Measurements from ENCODE around the gene WNT7B.

DNA sequence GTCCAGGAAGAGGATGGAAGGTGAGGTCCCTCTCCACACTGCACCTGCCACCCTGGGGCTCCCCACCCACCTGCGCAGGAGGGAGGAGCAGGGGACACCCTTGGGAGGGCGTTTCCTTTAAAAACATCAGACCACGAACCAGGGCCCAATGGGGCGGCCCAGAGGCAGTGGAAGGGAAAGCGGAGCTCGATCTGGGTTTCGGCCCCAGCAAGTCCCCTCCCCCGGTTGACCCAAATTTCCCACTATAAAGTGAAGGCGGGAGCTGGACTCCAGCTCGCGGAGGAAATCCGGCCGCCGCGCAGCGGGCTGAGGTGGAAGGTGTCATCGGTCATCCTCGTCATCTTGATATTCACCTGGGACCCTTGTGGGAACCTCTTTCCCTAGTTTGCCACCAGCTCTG is 99.3 kb downstream of the WNT7B start:
- TF ChIP-seq SUZ12 (IDR thresholded peaks at IDR 0.05) (no peak), L3MBTL2 (conservative IDR thresholded peaks at IDR 0.05) (no peak), SP1 (IDR thresholded peaks at IDR 0.05) (no peak), FOXM1 (IDR thresholded peaks at IDR 0.05; ENCODE audit: borderline replicate concordance) (no peak), TARDBP (IDR thresholded peaks at IDR 0.05) (no peak), FOXA1 (IDR thresholded peaks at IDR 0.05) (no peak), CTBP1 (IDR thresholded peaks at IDR 0.05; ENCODE audit: borderline replicate concordance) (no peak), ELF4 (IDR thresholded peaks at IDR 0.05) (no peak), ZNF384 (IDR thresholded peaks at IDR 0.05) (no peak), ARNT (IDR thresholded peaks at IDR 0.05) (no peak)
- TF ChIP-seq, protein P1, sequence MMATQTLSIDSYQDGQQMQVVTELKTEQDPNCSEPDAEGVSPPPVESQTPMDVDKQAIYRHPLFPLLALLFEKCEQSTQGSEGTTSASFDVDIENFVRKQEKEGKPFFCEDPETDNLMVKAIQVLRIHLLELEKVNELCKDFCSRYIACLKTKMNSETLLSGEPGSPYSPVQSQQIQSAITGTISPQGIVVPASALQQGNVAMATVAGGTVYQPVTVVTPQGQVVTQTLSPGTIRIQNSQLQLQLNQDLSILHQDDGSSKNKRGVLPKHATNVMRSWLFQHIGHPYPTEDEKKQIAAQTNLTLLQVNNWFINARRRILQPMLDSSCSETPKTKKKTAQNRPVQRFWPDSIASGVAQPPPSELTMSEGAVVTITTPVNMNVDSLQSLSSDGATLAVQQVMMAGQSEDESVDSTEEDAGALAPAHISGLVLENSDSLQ (IDR thresholded peaks at IDR 0.05), result no peak

All from HEK293T (cell line).